PC-9 (cell line): ENCODE results near the gene OR7G2.

Source experiments
- EZH2 ChIP-seq: fragments of 200-600 bp; sonication (generic); IDR thresholded peaks from 2 replicates; pipeline ENCODE4 v1.8.0; 2017; ENCODE audit warnings: antibody characterized with exemption, low read depth
- TF ChIP-seq, protein P1 (sequence below): fragments of 200-600 bp; sonication (generic); conservative IDR thresholded peaks from 2 replicates; pipeline ENCODE4 v1.6.1; 2017; ENCODE audit warnings: mixed run types, antibody characterized with exemption, mild to moderate bottlenecking, moderate library complexity

DNA sequence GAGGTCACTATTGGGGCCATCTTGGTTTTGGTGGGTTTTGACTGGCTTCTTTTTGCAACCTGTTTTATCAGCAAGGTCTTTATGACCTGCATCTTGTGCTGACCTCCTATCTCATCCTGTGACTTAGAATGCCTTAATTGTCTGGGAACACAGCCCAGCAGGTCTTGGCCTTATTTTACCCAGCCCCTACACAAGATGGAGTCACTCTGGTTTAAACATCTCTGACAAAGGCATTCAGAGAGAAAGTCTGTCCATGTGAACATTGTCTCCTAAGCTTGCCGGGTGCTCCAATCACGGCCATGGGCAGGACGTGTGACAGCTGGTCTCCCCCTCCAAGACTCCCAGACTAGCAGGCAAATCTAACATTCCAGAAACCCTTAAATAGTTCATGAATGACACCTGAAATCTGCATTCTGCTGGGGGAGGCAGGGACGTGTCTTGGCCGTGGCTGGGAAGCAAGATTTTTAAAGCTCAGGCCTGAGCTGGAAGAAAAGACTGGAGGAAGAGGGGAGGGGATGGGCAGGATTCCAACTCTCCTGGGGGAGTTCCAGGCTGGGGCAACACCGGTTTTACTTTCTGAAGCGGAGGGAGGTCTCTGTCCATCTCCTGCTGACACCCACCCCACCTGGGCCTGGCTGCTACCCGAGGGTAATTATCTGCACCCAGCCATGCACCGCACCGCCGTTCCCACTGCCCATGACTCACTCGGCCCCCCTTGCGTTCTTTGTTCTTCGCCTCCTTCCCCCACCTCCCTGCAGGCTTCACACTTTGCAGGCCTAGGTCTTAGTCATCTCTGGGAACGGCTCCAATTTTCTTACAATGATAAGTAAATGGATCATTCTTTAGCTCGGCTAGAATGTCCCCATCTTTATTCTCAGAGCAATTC, 32.0 kb downstream of the OR7G2 start:
- TF ChIP-seq, protein P1, sequence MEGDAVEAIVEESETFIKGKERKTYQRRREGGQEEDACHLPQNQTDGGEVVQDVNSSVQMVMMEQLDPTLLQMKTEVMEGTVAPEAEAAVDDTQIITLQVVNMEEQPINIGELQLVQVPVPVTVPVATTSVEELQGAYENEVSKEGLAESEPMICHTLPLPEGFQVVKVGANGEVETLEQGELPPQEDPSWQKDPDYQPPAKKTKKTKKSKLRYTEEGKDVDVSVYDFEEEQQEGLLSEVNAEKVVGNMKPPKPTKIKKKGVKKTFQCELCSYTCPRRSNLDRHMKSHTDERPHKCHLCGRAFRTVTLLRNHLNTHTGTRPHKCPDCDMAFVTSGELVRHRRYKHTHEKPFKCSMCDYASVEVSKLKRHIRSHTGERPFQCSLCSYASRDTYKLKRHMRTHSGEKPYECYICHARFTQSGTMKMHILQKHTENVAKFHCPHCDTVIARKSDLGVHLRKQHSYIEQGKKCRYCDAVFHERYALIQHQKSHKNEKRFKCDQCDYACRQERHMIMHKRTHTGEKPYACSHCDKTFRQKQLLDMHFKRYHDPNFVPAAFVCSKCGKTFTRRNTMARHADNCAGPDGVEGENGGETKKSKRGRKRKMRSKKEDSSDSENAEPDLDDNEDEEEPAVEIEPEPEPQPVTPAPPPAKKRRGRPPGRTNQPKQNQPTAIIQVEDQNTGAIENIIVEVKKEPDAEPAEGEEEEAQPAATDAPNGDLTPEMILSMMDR = no peak
- TF ChIP-seq EZH2 = no peak
